ENCODE results near the gene XYLB.
"Not testable (repeated sequence)": the region's sequence is repeated elsewhere in the genome, so short reads cannot be mapped to it uniquely, and the experiment has no call there.

XYLB gene

GRCh38 chr3:38346587-38347410, at the start of gene XYLB:
Gene XYLB (plus strand): TSS chr3:38346785. CDS start chr3:38346869, 84 bp downstream.
- peak; percentile 62 for DNase-seq (ENCODE audit: low spot score)
- FAIRE-seq, result no peak

- FAIRE-seq; DNase-seq (ENCODE audit: low spot score): not testable (repeated sequence)
These were observed 49.5 kb upstream of the XYLB start for GRCh38 chr3:38297053-38297452.

GRCh38 chr3:38297537-38297936, 49.0 kb upstream of the XYLB start:
- no peak for FAIRE-seq

GRCh38 chr3:38297947-38298711, 48.5 kb upstream of the XYLB start:
- FAIRE-seq (no peak), DNase-seq (ENCODE audit: low spot score) (no peak)

More at GRCh38 chr3:38297537-38297936, 49.0 kb upstream of the XYLB start:
- DNase-seq (ENCODE audit: low spot score), result no peak

- FAIRE-seq (no peak), DNase-seq (ENCODE audit: low spot score) (no peak)
These were observed 39.6 kb upstream of the XYLB start for GRCh38 chr3:38306941-38307340.

GRCh38 chr3:38307599-38307998, 39.0 kb upstream of the XYLB start:
- no peak for DNase-seq (ENCODE audit: low spot score)
- no peak for FAIRE-seq

GRCh38 chr3:38308456-38308855, 38.1 kb upstream of the XYLB start:
- no peak for DNase-seq (ENCODE audit: low spot score)
- FAIRE-seq, result no peak

GRCh38 chr3:38311476-38311875, 35.1 kb upstream of the XYLB start:
- FAIRE-seq (no peak), DNase-seq (ENCODE audit: low spot score) (no peak)

- FAIRE-seq (no peak), DNase-seq (ENCODE audit: low spot score) (no peak)
These were observed 34.6 kb upstream of the XYLB start for GRCh38 chr3:38311941-38312340.

GRCh38 chr3:38312356-38312755, 34.2 kb upstream of the XYLB start:
- FAIRE-seq (no peak), DNase-seq (ENCODE audit: low spot score) (no peak)

GRCh38 chr3:38313263-38313662, 33.3 kb upstream of the XYLB start:
- DNase-seq (ENCODE audit: low spot score) (no peak), FAIRE-seq (no peak)

GRCh38 chr3:38313695-38314094, 32.9 kb upstream of the XYLB start:
- FAIRE-seq, result no peak
- DNase-seq (ENCODE audit: low spot score), result no peak

- no peak for FAIRE-seq
These were observed 32.3 kb upstream of the XYLB start for GRCh38 chr3:38314112-38314763.

GRCh38 chr3:38314764-38315487, 31.7 kb upstream of the XYLB start:
- DNase-seq (ENCODE audit: low spot score) (no peak), FAIRE-seq (no peak)

More at GRCh38 chr3:38314112-38314763, 32.3 kb upstream of the XYLB start:
- no peak for DNase-seq (ENCODE audit: low spot score)

- no peak for FAIRE-seq
These were observed 30.9 kb upstream of the XYLB start for GRCh38 chr3:38315488-38316230.

GRCh38 chr3:38316356-38317191, 30.0 kb upstream of the XYLB start:
- no peak for FAIRE-seq
- DNase-seq (ENCODE audit: low spot score), result no peak

More at GRCh38 chr3:38315488-38316230, 30.9 kb upstream of the XYLB start:
- DNase-seq (ENCODE audit: low spot score), result no peak

- no peak for FAIRE-seq
- no peak for DNase-seq (ENCODE audit: low spot score)
These were observed 29.3 kb upstream of the XYLB start for GRCh38 chr3:38317192-38317759.

- FAIRE-seq (no peak), DNase-seq (ENCODE audit: low spot score) (no peak)
These were observed 27.6 kb upstream of the XYLB start for GRCh38 chr3:38318766-38319671.
